HG02981 (cell line): ENCODE results near the gene SLC25A40.
"Not testable (repeated sequence)": the region's sequence is repeated elsewhere in the genome, so short reads cannot be mapped to it uniquely, and the experiment has no call there.

Source experiments
- ATAC-seq: cut with Tn5 transposase; IDR thresholded peaks from one replicate; pipeline ENCODE4 v1.9.1; 2021; ENCODE audit warnings: mild to moderate bottlenecking, moderate library complexity; ENCODE audit not compliant: unreplicated experiment

SLC25A40 gene, protein sequence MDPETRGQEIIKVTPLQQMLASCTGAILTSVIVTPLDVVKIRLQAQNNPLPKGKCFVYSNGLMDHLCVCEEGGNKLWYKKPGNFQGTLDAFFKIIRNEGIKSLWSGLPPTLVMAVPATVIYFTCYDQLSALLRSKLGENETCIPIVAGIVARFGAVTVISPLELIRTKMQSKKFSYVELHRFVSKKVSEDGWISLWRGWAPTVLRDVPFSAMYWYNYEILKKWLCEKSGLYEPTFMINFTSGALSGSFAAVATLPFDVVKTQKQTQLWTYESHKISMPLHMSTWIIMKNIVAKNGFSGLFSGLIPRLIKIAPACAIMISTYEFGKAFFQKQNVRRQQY

DNA sequence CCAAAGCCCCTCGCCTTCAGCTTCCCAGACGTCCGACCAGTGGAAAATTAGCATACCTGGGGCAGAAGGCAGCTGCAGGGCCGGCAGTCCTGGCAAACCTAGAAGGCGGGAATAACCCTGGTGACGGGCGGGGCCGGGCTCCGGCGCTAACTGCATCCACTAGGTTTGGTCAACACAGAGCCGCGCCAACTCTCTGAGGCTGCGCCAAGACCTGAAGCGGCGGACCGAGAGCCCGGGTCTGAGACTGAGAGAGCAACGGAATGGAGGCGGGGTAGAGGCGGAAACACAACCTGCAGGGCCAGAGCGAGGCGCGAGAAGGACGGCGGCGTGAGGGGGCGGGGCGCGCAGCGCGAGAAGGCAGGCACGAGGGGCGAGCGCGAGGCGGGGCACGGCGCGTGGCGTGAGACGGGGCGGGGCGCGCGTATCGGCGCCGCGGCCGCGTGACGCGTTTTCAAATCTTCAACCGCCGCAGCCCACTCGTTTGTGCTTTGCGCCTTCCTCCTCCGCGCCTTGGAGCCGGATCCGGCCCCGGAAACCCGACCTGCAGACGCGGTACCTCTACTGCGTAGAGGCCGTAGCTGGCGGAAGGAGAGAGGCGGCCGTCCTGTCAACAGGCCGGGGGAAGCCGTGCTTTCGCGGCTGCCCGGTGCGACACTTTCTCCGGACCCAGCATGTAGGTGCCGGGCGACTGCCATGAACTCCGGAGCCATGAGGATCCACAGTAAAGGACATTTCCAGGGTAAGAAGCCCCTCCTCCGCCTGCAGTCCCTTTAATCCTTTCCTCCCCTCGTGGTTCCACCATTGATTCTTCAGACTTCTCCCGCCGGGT is at the start of gene SLC25A40, which contains the start of gene DBF4:
Gene SLC25A40, minus strand, starts transcription at position 321 of the 829 bp plus-strand sequence. CDS start 17,633 bp downstream, outside the sequence.
Gene DBF4, plus strand, starts transcription at position 454 of the 829 bp plus-strand sequence. Its CDS starts 240 bp downstream, at position 694.
- ATAC-seq, result peak; percentile 88

DNA sequence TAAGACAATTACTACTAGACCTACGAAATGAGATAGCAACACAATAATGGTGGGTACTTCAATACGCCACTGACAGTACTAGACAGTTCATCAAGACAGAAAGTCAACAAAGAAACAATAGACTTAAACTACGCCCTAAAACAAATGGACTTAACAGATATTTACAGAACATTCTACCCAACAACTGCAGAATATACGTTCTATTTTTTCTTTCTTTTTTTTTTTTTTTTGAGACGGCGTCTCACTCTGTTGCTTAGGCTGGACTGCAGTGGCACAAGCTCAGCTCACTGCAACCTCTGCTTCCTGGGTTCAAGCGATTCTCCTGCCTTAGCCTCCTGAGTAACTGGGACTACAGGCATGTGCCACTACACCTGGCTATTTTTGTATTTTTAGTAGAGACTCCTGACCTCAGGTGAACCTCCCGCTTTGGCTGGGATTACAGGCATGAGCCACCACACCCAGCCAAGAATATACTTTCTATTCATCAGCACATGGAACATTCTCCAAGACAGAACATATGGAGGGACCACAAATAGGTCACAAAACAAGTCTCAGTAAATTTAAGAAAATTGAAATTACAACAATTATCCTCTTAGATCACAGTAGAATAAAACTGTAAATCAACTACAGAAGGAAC is 46.7 kb upstream of the SLC25A40 start:
- ATAC-seq, result not testable (repeated sequence)

DNA sequence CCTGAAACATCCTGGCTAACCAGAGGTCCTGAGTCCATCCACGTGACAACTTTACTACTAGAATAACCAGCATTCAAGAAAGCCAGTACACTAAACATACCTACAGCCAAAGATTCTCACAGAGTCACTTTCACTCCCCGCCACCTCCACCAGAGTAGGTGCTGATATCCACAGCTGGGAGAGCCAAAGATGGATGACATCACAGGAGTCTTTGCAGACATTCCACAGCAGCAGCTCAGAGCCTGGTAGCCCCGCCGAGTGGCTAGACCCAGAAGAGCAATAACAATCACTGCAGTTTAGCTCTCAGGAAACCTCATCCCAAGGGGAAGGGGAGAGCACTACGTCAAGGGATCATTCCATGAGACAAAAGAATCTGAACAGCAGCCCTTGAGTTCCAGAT is 44.4 kb upstream of the SLC25A40 start:
- no peak for ATAC-seq

DNA sequence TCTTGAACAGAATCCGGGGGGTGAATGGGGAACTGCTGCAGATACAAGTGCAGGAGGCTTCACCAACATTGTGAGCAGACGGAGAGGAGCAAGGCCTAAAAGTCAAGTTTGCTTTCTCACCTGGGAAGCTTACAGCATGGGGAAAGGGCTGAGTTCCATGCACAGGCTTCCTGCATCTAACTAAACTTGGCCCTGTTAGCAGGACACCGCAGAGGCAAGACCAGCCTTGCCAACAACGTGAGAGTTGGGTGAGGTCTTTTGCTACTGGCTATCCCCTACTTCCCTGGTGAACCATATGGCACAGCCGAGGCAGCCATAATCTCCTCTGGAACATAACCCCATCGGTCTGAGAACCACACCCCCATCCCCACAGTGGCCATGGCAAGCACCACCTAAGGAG is 43.7 kb upstream of the SLC25A40 start:
- no peak for ATAC-seq

DNA sequence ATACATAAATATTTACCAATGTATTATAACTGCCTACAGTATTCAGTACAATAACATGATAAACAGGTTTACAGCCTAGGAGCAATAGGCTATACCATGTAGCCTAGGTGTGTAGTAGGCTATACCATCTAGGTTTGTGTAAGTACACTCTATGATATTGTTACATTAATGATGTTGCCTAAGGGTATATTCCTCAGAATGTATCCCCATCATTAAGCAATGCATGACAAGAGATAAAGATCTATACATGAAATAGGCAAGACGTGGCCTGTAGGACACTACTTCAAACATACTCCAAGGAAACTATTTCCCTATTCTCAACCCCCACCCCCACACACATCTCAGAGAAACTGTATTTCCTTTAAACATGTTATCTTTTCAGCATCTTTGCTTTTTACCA is 42.6 kb upstream of the SLC25A40 start:
- ATAC-seq, result no peak

DNA sequence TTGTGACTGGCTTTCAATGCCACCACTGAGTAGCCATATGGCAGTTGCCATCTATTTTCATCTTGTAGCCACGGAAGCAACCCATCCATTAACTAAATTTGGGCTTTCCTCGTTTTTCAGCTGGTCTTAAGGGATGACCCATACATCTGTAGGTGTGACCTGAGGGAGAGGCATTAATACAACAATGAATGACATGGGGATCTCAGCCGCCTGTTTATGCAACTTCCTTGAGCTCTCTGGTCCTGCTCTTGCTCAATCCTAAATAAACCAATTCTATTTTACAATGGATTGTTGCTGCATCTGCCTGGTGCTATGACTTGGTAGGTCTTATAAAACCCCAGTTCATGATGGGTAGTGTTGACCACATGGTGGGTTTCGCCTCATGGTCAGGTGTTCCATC is 36.0 kb upstream of the SLC25A40 start:
- ATAC-seq, result no peak

DNA sequence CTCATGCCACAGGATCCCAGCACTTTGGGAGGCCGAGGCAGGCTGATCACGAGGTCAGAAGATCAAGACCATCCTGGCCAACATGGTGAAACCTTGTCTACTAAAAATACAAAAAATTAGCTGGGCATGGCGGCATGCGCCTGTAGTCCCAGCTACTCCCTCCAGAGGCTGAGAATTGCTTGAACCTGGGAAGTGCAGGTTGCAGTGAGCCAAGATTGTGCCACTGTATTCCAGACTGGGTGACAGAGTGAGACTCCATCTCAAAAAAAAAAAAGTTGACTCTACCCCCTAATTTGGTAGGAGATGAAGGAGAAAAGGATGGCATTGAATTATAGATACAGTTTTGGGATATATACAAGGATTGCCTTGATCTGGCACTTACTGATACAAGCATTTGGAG is 32.7 kb upstream of the SLC25A40 start:
- not testable (repeated sequence) for ATAC-seq

DNA sequence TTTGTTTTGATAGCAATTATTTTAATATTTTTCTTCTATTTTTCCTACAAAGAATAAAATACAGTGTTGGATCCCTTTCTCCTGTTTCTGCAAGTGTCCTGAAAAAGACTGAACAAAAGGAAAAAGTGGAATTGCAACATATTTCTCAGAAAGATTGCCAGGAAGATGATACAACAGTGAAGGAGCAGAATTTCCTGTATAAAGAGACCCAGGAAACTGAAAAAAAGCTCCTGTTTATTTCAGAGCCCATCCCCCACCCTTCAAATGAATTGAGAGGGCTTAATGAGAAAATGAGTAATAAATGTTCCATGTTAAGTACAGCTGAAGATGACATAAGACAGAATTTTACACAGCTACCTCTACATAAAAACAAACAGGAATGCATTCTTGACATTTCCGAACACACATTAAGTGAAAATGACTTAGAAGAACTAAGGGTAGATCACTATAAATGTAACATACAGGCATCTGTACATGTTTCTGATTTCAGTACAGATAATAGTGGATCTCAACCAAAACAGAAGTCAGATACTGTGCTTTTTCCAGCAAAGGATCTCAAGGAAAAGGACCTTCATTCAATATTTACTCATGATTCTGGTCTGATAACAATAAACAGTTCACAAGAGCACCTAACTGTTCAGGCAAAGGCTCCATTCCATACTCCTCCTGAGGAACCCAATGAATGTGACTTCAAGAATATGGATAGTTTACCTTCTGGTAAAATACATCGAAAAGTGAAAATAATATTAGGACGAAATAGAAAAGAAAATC is 31.2 kb upstream of the SLC25A40 start:
- ATAC-seq, result not testable (repeated sequence)

DNA sequence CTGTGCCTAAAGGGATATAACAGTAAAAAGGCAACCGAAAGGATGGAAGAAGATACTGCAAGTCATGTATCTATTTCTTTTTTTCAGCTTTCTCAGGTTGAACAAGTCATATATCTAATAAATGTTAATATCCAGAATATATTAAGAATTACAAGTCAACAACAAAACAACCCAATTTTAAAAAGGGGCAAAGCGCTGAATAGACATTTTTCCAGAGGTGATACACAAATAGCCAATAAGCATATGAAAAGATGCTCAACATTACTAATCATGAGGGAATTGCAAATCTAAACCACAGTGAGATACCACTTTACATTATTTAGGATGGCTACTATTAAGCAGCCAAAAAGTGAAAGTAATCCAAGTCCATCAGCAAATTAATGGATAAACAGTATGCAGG is 23.1 kb upstream of the SLC25A40 start:
- ATAC-seq, result no peak

DNA sequence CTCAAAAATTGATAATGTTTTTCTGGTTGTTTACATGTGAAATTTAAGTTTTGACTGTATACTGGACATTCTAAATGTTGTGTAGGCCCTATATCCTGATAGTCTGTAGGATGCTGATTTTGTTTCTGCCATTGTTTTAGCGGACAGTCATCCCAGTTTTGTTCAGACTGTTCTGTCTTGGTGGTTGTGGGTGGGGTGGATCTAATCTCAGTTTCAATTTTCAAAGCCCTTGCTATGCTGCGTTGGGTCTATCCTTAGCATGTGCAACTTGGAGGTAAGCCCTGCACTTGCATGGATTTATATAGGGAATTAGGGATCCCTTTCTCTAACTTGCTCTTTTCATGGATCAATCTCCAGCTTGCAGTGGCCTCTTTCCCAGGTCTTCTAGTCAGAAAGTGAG is 19.2 kb upstream of the SLC25A40 start:
- ATAC-seq, result no peak

DNA sequence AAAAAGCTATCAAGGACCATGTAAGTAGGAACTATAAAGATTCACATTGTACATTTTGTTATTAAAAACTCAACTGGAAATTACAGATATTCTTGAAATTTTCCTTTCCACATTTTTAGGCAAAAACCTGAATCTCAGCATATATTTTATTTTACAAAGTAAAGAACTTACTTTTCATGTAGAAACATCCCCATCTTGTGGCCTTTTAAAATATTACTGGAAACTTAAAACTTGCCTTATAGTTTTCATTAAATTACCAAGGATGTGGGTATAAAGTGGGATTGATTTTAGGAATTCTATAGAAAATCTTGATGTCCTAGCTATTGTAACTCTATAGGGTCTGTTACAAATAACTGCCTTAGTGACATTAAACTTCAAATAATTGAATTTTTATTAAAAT is 10.7 kb upstream of the SLC25A40 start:
- no peak for ATAC-seq

DNA sequence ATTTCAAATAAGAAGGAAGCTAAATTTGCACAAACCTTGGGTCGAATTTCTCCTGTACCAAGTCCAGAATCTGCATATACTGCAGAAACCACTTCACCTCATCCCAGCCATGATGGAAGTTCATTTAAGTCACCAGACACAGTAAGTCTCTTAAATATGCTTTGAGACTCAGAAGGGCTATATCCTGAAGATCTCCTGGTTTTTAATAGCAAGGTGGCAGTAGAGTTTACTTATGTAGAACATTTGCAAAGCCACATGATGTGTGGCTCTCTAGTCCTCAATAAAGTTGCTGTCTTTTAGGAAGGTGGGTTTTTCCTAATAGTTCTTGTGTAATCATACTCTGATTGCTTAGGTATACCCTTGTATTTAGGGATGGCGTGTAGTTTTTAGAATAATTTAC is 8.9 kb upstream of the SLC25A40 start:
- ATAC-seq, result no peak

DNA sequence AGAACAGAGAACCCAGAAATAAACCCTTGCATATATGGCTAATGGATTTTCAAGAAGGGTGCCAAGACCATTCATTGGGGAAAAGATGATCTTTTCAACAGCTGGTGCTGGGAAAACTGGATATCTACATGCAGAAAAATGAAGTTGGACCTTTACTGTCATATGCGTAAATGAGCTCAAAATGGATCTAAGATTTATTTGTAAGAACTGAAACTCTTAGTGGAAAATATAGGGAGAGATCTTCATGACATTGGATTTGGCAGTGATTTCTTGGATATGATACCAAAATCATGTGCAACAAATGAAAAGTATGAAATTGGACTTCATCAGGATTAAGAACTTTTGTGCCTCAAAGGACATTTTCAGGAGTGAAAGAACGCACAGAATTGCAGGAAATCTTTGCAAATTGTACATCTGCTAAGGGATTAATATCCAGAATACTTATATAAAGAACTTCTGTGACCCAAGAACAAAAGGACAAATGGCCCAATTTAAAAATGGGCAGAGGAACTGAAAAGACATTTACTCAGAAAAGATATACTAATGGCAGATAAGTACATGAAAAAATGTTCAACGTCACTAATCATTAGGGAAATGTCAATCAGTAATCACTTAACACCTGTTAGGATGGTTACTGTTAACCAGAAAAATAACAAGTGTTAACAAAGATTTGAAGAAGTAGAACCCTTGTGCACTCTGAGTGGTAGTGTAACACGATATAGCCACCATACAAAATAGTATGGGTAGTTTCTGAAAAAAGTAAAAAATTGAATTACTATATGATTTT is 6.2 kb upstream of the SLC25A40 start:
- no peak for ATAC-seq

DNA sequence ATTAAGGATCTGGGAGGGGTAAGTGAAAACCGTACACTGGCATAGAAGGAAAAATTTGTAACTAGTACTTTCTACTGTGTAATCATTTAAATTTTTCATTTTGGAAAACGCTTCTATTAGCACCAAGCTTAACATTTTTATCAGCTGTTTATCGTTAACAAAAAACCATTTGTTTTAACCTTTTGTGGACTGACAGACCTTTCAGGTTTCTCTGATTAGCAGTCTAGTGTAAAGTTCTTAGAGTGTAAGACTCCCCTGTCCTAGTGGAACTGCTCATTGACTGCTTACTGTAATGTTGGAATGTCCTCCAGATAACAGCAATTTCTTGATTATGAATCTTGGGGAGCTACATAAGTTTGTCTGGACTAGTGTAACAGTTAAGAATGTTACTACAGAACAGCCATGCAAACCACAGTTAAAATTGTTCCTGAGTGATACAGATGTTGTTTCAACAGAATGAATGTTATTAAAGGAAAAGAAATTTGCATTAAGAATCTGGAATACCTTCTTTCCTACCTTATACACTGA is 2.1 kb upstream of the SLC25A40 start:
- no peak for ATAC-seq

DNA sequence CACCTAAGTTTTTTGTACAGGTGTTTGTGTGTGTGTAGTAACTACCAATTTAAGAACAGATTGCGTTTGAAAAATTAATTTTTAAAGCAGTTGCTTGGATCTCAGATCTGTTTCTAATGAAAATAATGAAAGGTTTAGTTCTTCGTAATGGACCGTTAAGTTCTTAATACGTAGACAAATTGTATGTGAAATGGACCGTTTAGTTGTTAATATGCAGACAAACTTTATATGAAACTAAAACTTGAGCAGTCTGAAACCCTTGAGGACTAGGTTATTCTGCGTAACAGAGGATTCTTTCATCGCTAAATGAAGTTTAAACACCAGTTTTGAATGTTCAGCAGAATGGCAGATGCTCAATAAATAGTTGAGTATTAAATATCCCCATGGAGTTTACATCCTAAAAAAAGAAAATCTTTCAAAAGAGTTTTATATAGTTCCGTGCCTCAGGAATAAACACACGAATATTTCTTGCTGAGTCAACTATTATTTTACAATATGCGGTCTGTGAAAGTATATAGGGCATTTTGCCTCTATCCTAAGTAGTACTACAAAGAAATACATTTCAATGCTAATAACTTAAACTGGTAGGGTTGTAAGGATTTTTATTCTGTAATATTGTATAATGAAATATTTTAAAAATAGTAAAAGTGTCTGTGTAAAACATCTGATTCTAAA is 1.3 kb upstream of the SLC25A40 start:
- no peak for ATAC-seq

DNA sequence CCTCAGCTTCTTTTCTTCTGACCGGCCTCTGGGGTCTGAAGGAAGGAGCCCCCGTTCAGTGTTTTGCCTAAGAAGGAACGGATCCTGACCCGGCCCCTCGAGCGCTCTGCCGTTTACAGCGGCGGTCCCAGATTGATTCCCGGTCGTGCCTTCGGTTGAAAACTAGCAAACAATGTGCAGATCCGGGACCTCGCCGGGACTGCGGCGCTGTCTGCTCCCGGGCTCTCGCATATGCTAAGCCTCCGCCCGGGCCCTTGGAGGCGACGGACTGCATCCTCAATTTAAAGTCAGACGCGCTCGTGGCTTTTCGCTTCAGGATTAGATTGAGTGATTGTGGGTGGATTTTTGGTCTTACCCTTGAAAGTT is 692 bp upstream of the SLC25A40 start:
- ATAC-seq, result no peak

DNA sequence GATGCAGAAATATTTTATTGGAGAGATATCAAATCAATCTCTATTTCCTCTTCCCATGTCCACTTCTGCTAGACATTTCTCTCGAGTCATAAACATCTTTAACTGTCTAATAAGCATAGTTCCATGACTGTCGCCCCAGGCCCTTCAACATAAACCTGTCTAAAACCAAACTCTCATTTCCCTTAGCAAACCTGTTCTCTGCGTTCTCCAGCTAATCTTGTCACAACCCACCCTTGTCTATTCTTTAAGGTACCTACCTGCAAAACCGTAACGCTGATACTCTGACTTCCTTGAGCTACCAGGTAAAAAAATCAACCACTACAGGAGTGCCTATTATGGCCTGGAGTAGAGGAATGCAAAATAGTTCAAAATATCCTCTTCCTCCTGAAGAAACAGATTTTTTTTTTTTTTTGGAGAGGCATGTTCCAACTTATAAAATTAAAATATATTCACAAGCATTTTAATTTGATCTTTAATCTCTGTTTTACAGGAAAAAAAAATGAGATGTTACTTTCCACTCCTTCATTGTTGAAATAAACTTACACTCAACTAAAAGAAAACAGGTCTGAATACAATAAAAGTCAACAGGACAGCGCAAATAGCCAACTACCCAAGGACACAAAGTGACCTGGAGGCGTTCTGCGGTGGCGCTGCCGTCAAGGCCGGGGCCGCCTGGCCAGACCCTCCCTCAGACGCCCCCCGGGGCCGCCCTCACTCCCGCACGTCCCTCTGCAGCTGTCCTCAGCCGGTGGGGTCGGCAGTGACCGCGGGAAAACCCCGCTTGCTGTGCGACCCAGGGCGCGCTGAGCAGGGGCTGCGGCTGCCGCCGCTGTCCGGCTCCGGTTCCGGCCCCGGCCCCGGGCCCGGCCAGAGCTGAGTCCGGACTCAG is 765 bp downstream of the SLC25A40 start:
- peak; percentile 14 for ATAC-seq

DNA sequence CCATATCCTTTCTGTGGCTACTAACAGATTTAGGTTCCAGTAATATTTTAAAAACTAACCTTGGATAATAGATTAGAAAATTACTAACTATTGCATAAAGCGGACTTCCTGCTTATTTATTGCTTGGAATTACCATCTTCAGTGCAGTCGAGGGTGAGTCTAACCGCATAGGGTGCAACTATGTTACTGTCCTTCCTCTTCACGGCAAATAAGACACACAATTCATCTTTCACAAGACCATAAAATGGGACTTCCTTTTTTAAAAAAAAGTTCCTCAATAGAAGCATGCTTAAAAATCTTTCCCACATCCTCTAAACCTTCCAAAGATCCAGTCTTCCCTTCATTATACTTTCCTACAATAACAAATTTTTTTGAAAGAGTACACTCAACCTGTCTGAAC is 2.1 kb downstream of the SLC25A40 start:
- ATAC-seq, result no peak
